PC-9 (cell line): ENCODE measurements around the gene EFCAB13.

Experiments
- CTCF ChIP-seq: fragments of 200-600 bp; sonication (generic); conservative IDR thresholded peaks from 2 replicates; pipeline ENCODE4 v1.6.1; 2017; ENCODE audit warnings: mixed run types, antibody characterized with exemption, mild to moderate bottlenecking, moderate library complexity
- EZH2 ChIP-seq: fragments of 200-600 bp; sonication (generic); IDR thresholded peaks from 2 replicates; pipeline ENCODE4 v1.8.0; 2017; ENCODE audit warnings: antibody characterized with exemption, low read depth

DNA sequence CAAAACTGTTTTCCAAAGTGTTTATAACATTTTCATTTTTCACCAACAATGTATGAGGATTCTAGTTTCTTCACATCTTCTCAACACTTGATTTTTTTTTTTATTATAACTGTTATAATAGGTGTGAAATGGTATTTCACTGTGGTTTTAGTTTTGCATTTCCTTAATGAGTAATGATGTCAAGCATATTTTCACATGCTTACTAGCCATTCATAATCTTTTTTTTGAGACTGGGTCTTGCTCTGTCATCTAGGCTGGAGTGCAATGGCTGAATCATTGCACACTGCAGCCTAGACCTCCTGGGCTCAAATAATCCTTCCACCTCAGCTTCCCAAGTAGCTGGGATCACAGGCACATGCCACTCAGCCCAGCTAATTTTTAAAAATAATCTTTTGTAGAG is 65.1 kb downstream of the EFCAB13 start:
- TF ChIP-seq CTCF (no peak), EZH2 (no peak)
